ENCODE results near the gene STKLD1. TPM values are rescaled to one million over a fixed set of nuclear protein-coding genes. Genes with fewer than 3 reads are reported as not detected.
A peak's percentile ranks its signal among the peaks of the same experiment; 100 is the strongest.
"Not testable (repeated sequence)": the region's sequence is repeated elsewhere in the genome, so short reads cannot be mapped to it uniquely, and the experiment has no call there.

The STKLD1 gene
- total RNA-seq (2014; rRNA removed) (0.52 and 4.1 TPM in 2 replicates), Bru-seq, nascent RNA (percentile 29 among the genes with signal in this experiment), BruChase-seq, experiment 1, labeled RNA remaining after a 6-hour chase (percentile 30 among the genes with signal in this experiment), BruChase-seq, experiment 2, labeled RNA remaining after a 2-hour chase (percentile 28 among the genes with signal in this experiment)
- long read RNA-seq, partial matches to known transcripts, result 1 of 2 reads
- long read RNA-seq, other reads (novel, unspliced or antisense), result 1 of 2 reads

DNA sequence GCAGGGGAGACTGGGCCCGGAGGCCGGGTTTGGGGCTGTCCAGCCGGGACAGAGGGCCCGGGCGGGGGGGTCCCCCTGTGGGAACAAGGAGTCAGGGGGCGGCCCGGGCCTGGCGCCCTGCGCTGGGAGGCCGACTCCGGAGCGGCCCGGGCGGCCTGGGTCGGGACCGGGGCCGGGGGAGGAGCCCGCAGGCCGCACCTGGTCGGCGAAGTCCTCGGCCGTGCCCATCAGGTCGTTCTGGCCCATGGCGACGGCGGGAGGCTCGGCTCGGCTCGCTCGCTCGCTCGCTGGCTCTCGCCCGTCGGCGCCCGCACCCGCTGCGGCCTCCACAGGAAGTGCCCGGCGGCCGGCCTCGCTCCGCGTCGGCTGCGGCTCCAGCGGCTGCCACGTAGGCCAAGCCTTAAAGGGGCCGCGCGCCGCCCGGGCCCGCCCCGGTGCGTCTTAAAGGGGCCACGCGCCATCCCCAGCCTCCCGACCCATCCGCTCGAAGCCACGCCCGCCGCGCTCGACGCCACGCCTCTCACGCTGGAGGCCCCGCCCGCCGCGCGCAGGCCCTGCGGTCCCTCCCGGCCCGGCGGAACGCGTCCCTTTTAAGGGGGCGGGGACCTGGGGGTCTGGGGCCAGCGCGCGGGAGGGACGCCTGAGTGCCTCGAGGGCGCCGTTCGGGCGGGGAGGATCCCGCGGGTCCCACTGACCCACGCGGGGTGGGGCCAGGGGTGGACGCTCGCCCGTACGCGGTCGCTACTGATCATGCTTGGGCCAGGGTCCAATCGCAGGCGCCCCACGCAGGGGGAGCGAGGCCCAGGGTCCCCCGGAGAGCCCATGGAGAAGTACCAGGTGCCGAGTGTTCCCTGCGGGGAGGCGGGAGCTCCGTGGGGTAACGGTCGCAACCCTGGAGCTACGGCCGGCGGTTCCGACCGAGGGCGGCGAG lies at the start of gene STKLD1, which contains the start of gene SURF4:
TSS of gene STKLD1 (plus strand) at position 643 of the 931 bp plus-strand sequence. CDS start at position 751, 108 bp downstream.
TSS of gene SURF4 (minus strand) at position 337 of the 931 bp plus-strand sequence. CDS start at position 246, 91 bp downstream.
- ATAC-seq (peak; percentile 89), DNase-seq (peak; percentile 92)
- H3K4me2 ChIP-seq (ENCODE audit: low read length), result peak within 1 kb of the TSS; percentile 93
- ChIA-PET CTCF (no interaction called here), POLR2A (ENCODE audit: unreplicated experiment) (interaction anchor here (0.5 kb wide), 1 partner anchor 20 kb away, joined by 5 read pairs; no protein-coding TSS in a partner anchor)
- peak within 1 kb of the TSS; percentile 26; the same call in 1 of the 2 replicates for H3K27ac ChIP-seq (ENCODE audit: low read length)
- peak within 1 kb of the TSS; percentile 90 for H3K9ac ChIP-seq (ENCODE audit: low read length)
- H3K9me2 ChIP-seq (replicated peaks; ENCODE audit: low read length), result no peaks in the 10 kb centered on the region
- intact Hi-C loops (cut with micrococcal nuclease), result no loop called here
- peaks cover 47% of the 10 kb centered on the region for H3K79me2 ChIP-seq (ENCODE audit: low read length)
- H2AFZ ChIP-seq (ENCODE audit: low read length), result peak within 1 kb of the TSS; percentile 85
- H3K4me3 ChIP-seq (ENCODE audit: low read length), result peak within 1 kb of the TSS; percentile 78
- TF ChIP-seq EZH2 (IDR thresholded peaks at IDR 0.05; ENCODE audit: low read length, unreplicated experiment), result no peak
- TF ChIP-seq, protein P1, sequence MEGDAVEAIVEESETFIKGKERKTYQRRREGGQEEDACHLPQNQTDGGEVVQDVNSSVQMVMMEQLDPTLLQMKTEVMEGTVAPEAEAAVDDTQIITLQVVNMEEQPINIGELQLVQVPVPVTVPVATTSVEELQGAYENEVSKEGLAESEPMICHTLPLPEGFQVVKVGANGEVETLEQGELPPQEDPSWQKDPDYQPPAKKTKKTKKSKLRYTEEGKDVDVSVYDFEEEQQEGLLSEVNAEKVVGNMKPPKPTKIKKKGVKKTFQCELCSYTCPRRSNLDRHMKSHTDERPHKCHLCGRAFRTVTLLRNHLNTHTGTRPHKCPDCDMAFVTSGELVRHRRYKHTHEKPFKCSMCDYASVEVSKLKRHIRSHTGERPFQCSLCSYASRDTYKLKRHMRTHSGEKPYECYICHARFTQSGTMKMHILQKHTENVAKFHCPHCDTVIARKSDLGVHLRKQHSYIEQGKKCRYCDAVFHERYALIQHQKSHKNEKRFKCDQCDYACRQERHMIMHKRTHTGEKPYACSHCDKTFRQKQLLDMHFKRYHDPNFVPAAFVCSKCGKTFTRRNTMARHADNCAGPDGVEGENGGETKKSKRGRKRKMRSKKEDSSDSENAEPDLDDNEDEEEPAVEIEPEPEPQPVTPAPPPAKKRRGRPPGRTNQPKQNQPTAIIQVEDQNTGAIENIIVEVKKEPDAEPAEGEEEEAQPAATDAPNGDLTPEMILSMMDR (conservative IDR thresholded peaks at IDR 0.05; ENCODE audit: low read depth, low read length), result no peak
- H3K27me3 ChIP-seq (ENCODE audit: low read length), result no peaks in the 10 kb centered on the region
- H3F3A ChIP-seq (ENCODE audit: low read length, unreplicated experiment), result no peaks in the 10 kb centered on the region
- H3K36me3 ChIP-seq (ENCODE audit: low read depth, low read length), result no peaks in the 10 kb centered on the region
- H3K9me3 ChIP-seq (ENCODE audit: low read length), result no peaks in the 10 kb centered on the region
- peaks cover 17% of the 10 kb centered on the region; the same call in 1 of the 2 replicates for H4K20me1 ChIP-seq (ENCODE audit: low read length)
- no TSS peak for BruUV-seq (replicated peaks)
- peaks cover 7% of the 10 kb centered on the region; the same call in 1 of the 2 replicates for H3K4me1 ChIP-seq (ENCODE audit: insufficient read depth, low read length)

GRCh38 chr9:133327021-133327420 lies 49.1 kb upstream of the STKLD1 start:
- H3K9me2 ChIP-seq (replicated peaks; ENCODE audit: low read length); CTCF ChIA-PET; H3K4me2 ChIP-seq (ENCODE audit: low read length); BruUV-seq (replicated peaks); H3K4me1 ChIP-seq (ENCODE audit: insufficient read depth, low read length); ATAC-seq; H4K20me1 ChIP-seq (ENCODE audit: low read length); H3K9me3 ChIP-seq (ENCODE audit: low read length); H3K27ac ChIP-seq (ENCODE audit: low read length); H2AFZ ChIP-seq (ENCODE audit: low read length); intact Hi-C loops (cut with micrococcal nuclease); H3K27me3 ChIP-seq (ENCODE audit: low read length); H3F3A ChIP-seq (ENCODE audit: low read length, unreplicated experiment); H3K79me2 ChIP-seq (ENCODE audit: low read length); POLR2A ChIA-PET (ENCODE audit: unreplicated experiment); H3K9ac ChIP-seq (ENCODE audit: low read length); H3K4me3 ChIP-seq (ENCODE audit: low read length); DNase-seq: not testable (repeated sequence)
- peaks cover 10% of the 10 kb centered on the region; the same call in 1 of the 2 replicates for H3K36me3 ChIP-seq (ENCODE audit: low read depth, low read length)

DNA sequence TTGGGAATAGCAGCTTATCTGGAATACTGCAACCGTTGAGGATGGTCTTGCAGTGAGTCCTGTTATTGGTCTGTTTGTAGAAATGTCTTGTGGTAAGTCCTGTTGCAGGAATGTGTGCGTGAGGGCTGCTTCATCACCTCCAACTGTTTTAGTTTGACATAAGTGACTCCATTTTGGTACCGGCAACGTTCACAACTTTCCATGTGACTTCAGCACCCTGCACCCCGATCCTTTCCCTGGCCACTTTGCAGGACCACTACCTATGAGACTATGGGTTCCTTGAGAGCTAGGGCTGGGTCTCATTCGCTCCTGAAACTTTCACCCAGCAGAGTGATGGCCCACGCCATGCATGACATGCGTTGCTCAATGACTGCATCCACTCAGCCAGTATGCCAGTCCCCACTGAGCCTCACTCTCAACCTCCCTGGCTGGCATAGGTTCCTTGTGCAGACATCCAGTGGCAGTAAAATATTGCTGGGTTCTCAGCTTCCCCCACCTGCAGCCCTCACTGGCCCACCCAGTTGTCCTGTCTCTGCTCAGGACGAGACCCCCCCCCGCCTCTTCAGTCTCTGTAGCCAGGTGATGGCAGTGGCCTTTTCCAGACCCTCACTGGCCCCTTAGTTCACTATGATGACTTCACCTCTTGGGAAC lies 48.2 kb upstream of the STKLD1 start:
- Histone ChIP-seq H3K27me3 (ENCODE audit: low read length) (no peaks in the 10 kb centered on the region), H3K27ac (ENCODE audit: low read length) (no peak overlapping the region), H3K36me3 (ENCODE audit: low read depth, low read length) (peaks cover 12% of the 10 kb centered on the region; the same call in 1 of the 2 replicates), H3K9ac (ENCODE audit: low read length) (no peak overlapping the region), H3K4me2 (ENCODE audit: low read length) (no peak overlapping the region), H4K20me1 (ENCODE audit: low read length) (no peaks in the 10 kb centered on the region), H3F3A (ENCODE audit: low read length, unreplicated experiment) (no peaks in the 10 kb centered on the region), H3K4me1 (ENCODE audit: insufficient read depth, low read length) (no peaks in the 10 kb centered on the region), H3K79me2 (ENCODE audit: low read length) (no peaks in the 10 kb centered on the region), H3K9me3 (ENCODE audit: low read length) (no peaks in the 10 kb centered on the region), H3K4me3 (ENCODE audit: low read length) (no peak overlapping the region), H3K9me2 (replicated peaks; ENCODE audit: low read length) (no peaks in the 10 kb centered on the region), H2AFZ (ENCODE audit: low read length) (no peak overlapping the region)
- POLR2A ChIA-PET (ENCODE audit: unreplicated experiment), result no interaction called here
- TF ChIP-seq EZH2 (IDR thresholded peaks at IDR 0.05; ENCODE audit: low read length, unreplicated experiment) (no peak), EZH2phosphoT487 (IDR thresholded peaks at IDR 0.05; ENCODE audit: borderline replicate concordance, low read length) (no peak)
- TF ChIP-seq, protein P1 (conservative IDR thresholded peaks at IDR 0.05; ENCODE audit: low read depth, low read length), result no peak
- DNase-seq (no peak), ATAC-seq (no peak)
- intact Hi-C loops (cut with micrococcal nuclease), result no loop called here
- CTCF ChIA-PET, result interaction anchor here (0.6 kb wide), 1 partner anchor 140 kb away, joined by 7 read pairs; no protein-coding TSS in a partner anchor
- no TSS peak for BruUV-seq (replicated peaks)

DNA sequence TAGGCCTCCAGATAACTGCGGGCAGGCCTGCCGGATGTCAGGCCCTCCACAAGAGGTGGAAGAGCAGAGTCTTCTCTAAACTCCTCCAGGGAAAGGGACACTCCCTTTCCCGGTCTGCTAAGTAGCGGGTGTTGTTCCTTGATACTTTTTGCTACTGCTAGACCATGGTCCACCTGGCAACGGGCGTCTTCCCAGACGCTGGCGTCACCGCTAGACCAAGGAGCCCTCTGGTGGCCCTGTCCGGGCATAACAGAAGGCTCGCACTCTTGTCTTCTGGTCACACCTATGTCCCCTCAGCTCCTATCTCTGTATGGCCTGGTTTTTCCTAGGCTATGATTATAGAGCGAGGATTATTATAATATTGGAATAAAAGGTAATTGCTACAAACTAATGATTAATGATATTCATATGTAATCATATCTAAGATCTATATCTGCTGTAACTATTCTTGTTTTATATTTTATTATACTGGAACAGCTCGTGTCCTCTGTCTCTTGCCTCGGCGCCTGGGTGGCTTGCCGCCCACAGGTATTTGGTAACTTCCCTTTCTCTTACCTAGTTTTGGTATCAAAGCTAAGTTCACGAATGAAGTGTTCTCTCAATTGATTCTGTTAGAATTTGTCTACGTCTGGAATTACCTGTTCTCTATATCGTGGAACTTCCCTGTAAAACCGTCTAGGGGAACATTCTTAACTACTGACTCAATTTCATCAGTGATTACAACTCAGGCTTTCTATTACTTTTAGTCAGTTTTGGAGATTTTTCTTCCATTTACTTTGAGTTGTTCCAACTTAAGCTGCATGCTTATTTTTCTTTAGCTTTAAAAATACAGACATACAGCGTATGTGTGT lies 46.6 kb upstream of the STKLD1 start:
- not testable (repeated sequence) for H4K20me1 ChIP-seq (ENCODE audit: low read length); H3K9me3 ChIP-seq (ENCODE audit: low read length); H3F3A ChIP-seq (ENCODE audit: low read length, unreplicated experiment); H3K4me3 ChIP-seq (ENCODE audit: low read length); H2AFZ ChIP-seq (ENCODE audit: low read length); H3K4me2 ChIP-seq (ENCODE audit: low read length); H3K27me3 ChIP-seq (ENCODE audit: low read length); H3K27ac ChIP-seq (ENCODE audit: low read length); H3K9ac ChIP-seq (ENCODE audit: low read length); H3K9me2 ChIP-seq (replicated peaks; ENCODE audit: low read length); BruUV-seq (replicated peaks); H3K4me1 ChIP-seq (ENCODE audit: insufficient read depth, low read length)
- POLR2A ChIA-PET (ENCODE audit: unreplicated experiment), result interaction anchor here (0.6 kb wide), 1 partner anchor 299 kb away, joined by 3 read pairs; the partner anchor contains the start of gene GTF3C5
- CTCF ChIA-PET, result interaction anchor here (0.7 to 1.8 kb wide), 3 partner anchors 17 to 144 kb away, joined by 3 to 9 read pairs (median 7); no protein-coding TSS in a partner anchor
- peaks cover 12% of the 10 kb centered on the region for H3K79me2 ChIP-seq (ENCODE audit: low read length)
- H3K36me3 ChIP-seq (ENCODE audit: low read depth, low read length), result peaks cover 21% of the 10 kb centered on the region
- intact Hi-C loops (cut with micrococcal nuclease), result loop anchor here (1.0 kb wide), 1 partner anchor 143 kb away; no protein-coding TSS in a partner anchor
- ATAC-seq (peak; percentile 58), DNase-seq (peak; percentile 47)
